Lower lobe of right lung (tissue), 2 donors: ENCODE results near the gene NUP210. TPM values are rescaled to one million over a fixed set of nuclear protein-coding genes. Genes with fewer than 3 reads are reported as not detected.

Experiments used
- ATAC-seq, 2 donors: fragments of 200-7000 bp; cut with Tn5 transposase; one replicate each; pipeline ENCODE4 v1.9.1; 2020 to 2022; ENCODE audit warnings: mild to moderate bottlenecking in 2 of 2, moderate library complexity in 2 of 2
- DNase-seq: peaks from one replicate; pipeline ENCODE4 v3.0.0-alpha.2; 2020
- H3K27ac ChIP-seq: fragments of 200-600 bp; one replicate; pipeline ENCODE4 v1.8.0; 2022
- H3K27me3 ChIP-seq: fragments of 200-600 bp; one replicate; pipeline ENCODE4 v1.8.0; 2022; ENCODE audit warnings: low read depth
- H3K36me3 ChIP-seq: fragments of 200-600 bp; one replicate; pipeline ENCODE4 v1.8.0; 2022; ENCODE audit warnings: mild to moderate bottlenecking
- H3K4me1 ChIP-seq: fragments of 200-600 bp; one replicate; pipeline ENCODE4 v1.8.0; 2022
- H3K4me3 ChIP-seq: fragments of 200-600 bp; one replicate; pipeline ENCODE4 v1.8.0; 2022; ENCODE audit warnings: mild to moderate bottlenecking
- H3K9me3 ChIP-seq: fragments of 200-600 bp; one replicate; pipeline ENCODE4 v1.8.0; 2022
- intact Hi-C: fragments of 100-400 bp; cut with DNase I; formaldehyde crosslinking; loops from one replicate; pipeline ENCODE4 v1.11.0; 2022
- total RNA-seq: library from RNA; stranded (reverse); fragmentation: NEBNext Ultra II Directional; extraction: Animal tissue kit (Norgen Biotek cat#: 25700); gene quantifications from one replicate; pipeline ENCODE4 v1.2.1, GENCODE V29; 2021
- TF ChIP-seq, protein P1 (sequence below): fragments of 200-600 bp; IDR thresholded peaks from one replicate; pipeline ENCODE4 v1.8.0; 2022; ENCODE audit warnings: antibody characterized with exemption, mild to moderate bottlenecking
- donor health status: DM: no; HTN: yes; CAD: no; lungs with severe emphysema.

Gene NUP210
- total RNA-seq, 1 donor from 2014 or later = 22.2 TPM

DNA sequence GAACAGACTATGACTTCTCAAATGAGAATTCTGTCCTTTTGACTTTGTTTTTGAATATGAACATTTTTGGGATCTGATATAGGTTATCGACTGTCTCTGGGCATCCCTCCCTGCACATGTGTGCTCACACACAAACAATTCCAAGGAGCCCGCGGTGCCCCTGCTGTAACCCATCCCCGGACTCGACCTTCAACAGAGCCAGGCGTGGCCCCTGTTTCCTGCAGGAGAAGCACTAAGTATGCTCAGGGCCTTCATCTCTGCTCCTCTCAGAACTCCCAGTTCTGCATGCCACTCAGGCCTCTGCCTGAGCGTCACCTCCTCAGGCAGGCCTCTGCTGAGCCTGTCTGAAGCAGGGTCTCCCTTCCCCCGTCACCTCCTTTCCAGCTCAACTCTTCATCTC, 57.6 kb downstream of the NUP210 start:
- no peak for DNase-seq
- Histone ChIP-seq H3K9me3 (no peaks in the 10 kb centered on the region), H3K4me3 (no peak overlapping the region), H3K36me3 (peaks cover 65% of the 10 kb centered on the region), H3K27me3 (no peaks in the 10 kb centered on the region), H3K27ac (no peak overlapping the region), H3K4me1 (no peaks in the 10 kb centered on the region)
- no peak for ATAC-seq
- TF ChIP-seq, protein P1, sequence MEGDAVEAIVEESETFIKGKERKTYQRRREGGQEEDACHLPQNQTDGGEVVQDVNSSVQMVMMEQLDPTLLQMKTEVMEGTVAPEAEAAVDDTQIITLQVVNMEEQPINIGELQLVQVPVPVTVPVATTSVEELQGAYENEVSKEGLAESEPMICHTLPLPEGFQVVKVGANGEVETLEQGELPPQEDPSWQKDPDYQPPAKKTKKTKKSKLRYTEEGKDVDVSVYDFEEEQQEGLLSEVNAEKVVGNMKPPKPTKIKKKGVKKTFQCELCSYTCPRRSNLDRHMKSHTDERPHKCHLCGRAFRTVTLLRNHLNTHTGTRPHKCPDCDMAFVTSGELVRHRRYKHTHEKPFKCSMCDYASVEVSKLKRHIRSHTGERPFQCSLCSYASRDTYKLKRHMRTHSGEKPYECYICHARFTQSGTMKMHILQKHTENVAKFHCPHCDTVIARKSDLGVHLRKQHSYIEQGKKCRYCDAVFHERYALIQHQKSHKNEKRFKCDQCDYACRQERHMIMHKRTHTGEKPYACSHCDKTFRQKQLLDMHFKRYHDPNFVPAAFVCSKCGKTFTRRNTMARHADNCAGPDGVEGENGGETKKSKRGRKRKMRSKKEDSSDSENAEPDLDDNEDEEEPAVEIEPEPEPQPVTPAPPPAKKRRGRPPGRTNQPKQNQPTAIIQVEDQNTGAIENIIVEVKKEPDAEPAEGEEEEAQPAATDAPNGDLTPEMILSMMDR = no peak
- intact Hi-C loops = no loop called here

DNA sequence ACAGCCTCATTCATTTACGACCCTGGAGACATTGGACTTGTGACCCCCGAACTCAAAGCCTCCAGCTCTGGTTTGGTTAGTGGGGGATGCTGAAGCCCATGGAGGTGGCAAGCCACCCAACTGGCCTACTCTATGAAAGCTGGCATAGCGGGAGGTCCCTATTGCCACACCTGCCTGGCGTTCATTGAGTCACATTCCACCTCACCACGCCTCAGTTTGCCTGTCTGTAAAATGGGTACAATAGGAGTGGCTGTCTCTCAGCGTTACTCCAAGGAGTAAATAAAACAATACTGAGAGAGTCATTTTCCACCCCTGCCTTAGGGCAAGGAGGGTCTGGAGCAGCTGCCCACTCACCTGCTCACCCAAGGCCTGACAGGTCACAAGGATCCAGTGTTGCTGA, 60.2 kb downstream of the NUP210 start:
- H3K4me1 ChIP-seq = no peaks in the 10 kb centered on the region
- peaks cover 73% of the 10 kb centered on the region for H3K36me3 ChIP-seq
- TF ChIP-seq, protein P1 = no peak
- DNase-seq (no peak), ATAC-seq (no peak)
- intact Hi-C loops = no loop called here
- H3K27ac ChIP-seq = no peak overlapping the region
- no peaks in the 10 kb centered on the region for H3K9me3 ChIP-seq
- H3K4me3 ChIP-seq = no peak overlapping the region
- H3K27me3 ChIP-seq = no peaks in the 10 kb centered on the region

DNA sequence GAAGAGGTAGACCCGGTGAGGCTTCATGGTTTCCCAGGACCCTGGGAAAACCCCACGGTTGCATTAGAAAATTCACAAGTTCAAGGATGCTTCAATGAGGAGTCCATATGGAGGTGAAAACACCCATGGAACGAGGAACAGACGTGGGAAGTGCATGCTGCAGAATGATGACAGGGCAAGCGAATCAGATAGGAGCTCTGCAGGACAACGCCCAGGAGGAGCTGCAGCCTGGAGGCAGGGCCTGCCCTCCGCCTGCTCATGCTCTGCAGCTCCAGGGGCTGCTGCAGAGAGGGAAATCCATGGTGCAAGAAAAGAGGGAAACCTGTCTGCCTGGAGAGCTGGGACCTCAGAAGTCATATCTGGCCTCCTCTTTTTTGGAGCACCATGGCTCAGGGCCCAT, 61.5 kb downstream of the NUP210 start:
- intact Hi-C loops = no loop called here
- ATAC-seq = no peak

DNA sequence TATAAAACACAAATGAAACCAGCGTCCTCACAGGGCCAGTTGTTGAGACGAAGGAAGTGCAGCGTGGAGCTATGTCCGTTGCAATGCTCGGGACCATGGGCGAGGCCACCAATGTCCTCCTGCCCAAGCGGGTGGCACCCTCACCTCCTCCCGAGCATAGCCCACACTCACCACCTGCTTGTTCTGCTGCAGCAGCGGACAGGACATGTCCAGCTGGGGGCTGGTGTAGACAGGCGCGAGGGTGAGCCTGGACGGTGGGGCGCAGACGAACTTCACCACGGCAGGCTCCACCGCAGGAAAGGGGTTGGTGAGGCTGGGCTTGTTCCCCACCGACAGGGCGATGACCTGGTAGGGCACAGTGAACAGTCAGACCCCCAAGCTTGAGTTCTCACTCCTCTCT, 62.1 kb downstream of the NUP210 start:
- DNase-seq (no peak), ATAC-seq (no peak)
- H3K4me3 ChIP-seq = no peak overlapping the region
- no peaks in the 10 kb centered on the region for H3K4me1 ChIP-seq
- peaks cover 59% of the 10 kb centered on the region for H3K36me3 ChIP-seq
- intact Hi-C loops = no loop called here
- no peak overlapping the region for H3K27ac ChIP-seq
- no peaks in the 10 kb centered on the region for H3K27me3 ChIP-seq
- H3K9me3 ChIP-seq = no peaks in the 10 kb centered on the region
- TF ChIP-seq, protein P1 = no peak

More for the DNA sequence above, 61.5 kb downstream of the NUP210 start:
- no peaks in the 10 kb centered on the region for H3K4me1 ChIP-seq
- TF ChIP-seq, protein P1 = no peak
- H3K27me3 ChIP-seq = no peaks in the 10 kb centered on the region
- no peak overlapping the region for H3K4me3 ChIP-seq
- H3K36me3 ChIP-seq = peaks cover 62% of the 10 kb centered on the region
- no peaks in the 10 kb centered on the region for H3K9me3 ChIP-seq
- DNase-seq = no peak
- H3K27ac ChIP-seq = no peak overlapping the region

DNA sequence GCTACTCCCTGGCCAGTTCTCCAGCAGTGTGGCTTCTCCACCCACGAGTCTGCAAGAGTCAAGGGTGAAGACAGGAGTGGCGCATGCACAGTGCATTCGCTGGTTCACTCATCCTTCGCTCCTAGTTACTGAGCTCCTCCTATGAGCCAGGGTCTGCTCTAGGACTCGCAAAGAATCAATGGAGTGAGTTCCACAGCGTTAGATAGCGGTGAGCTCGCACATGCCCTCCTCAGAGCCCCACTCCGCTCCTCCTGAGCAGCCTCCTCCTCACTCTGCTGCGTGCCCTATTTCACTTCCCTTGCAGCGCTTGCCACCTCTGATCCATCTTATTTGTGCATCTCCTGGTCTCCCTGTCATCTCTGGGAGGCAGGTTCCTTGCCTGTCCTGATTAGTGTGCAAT, 63.0 kb downstream of the NUP210 start:
- Histone ChIP-seq H3K27ac (no peak overlapping the region), H3K9me3 (no peaks in the 10 kb centered on the region), H3K4me3 (no peak overlapping the region), H3K27me3 (no peaks in the 10 kb centered on the region), H3K4me1 (no peaks in the 10 kb centered on the region), H3K36me3 (peaks cover 59% of the 10 kb centered on the region)
- intact Hi-C loops = no loop called here
- ATAC-seq (no peak), DNase-seq (no peak)
- TF ChIP-seq, protein P1 = no peak

DNA sequence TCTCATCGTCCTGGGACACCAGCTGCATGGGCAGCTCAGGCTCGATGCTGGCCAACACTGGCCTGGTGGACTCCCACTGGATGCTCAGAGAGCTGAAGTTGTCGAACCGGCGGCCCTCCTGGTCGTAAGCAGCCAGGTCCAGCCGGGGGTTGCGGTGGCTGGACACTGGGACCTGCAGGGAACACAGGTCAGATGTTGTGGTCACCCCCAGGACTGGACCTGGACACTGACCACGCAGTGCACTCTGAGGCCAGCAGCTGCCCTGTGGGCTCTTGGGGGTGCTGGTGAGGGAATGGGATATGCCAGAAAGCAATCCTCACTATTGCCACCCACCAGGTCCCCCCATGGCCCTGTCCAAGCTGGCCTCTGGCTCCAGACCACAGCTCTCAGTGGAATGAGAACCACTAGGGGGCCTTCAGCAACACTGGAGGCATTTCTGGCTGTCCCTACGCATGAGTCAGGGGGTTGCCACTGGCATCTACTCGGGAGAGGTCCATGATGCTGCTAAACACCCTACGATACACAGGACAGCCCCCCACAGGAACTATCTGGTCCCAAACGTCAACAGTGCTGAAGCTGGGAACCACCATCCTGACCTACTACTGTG, 66.1 kb downstream of the NUP210 start:
- Histone ChIP-seq H3K27ac (no peak overlapping the region), H3K9me3 (no peaks in the 10 kb centered on the region), H3K36me3 (peaks cover 50% of the 10 kb centered on the region), H3K4me3 (no peak overlapping the region), H3K4me1 (no peaks in the 10 kb centered on the region), H3K27me3 (no peaks in the 10 kb centered on the region)
- TF ChIP-seq, protein P1 = no peak
- intact Hi-C loops = no loop called here
- DNase-seq = no peak
- ATAC-seq = no peak
